HepG2 (cell line): Measurements from ENCODE around the gene SNPH. TPM values are rescaled to one million over a fixed set of nuclear protein-coding genes. Genes with fewer than 3 reads are reported as not detected.

Experiments used
- ATAC-seq: fragments of 200-7000 bp; cut with Tn5 transposase; 3 replicates; pipeline ENCODE4 v1.9.1; 2020; ENCODE audit warnings: mild to moderate bottlenecking, moderate library complexity
- BruUV-seq: library from RNA; stranded (reverse); fragments of 400-500 nt; replicated peaks from 2 replicates; lab custom pipeline; 2021; lab: Mats Ljungman, UMichigan
- CTCF ChIA-PET: fragments of 300-600 bp; formaldehyde crosslinking; extraction: SDS; loops from one replicate; lab custom pipeline; 2021; ENCODE audit warnings: low total read pairs, inconsistent platforms, low intra/inter-chr PET ratio; lab: Yijun Ruan, JAX
- POLR2A ChIA-PET: fragments of 350-600 bp; sonication (Branson Sonifier 250); formaldehyde crosslinking; loops from one replicate; lab custom pipeline; 2020; ENCODE audit warnings: antibody characterized with exemption, inconsistent platforms; lab: Yijun Ruan, JAX
- DNase-seq: peaks from one replicate; pipeline ENCODE4 v3.0.0-alpha.2; 2015; ENCODE audit warnings: low spot score
- FAIRE-seq: peaks from 3 replicates; lab custom pipeline; 2011; peaks lifted over from hg19 to GRCh38; lab: Jason Lieb, UNC
- H2AFZ ChIP-seq: one replicate; pipeline ENCODE4 v1.6.1; 2011; ENCODE audit warnings: low read length, inconsistent platforms
- H3K27ac ChIP-seq: fragments of 300-600 bp; 3 replicates; pipeline ENCODE4 v1.8.0; 2011; ENCODE audit warnings: mixed run types, mild to moderate bottlenecking, mixed read lengths, low read length, inconsistent platforms; ENCODE audit not compliant: insufficient read depth; ENCODE audit errors: extremely low read length
- H3K27me3 ChIP-seq, 2 experiments: fragments of 200-600 bp in 1 of 2; 2 replicates in 1 of 2; 3 replicates in 1 of 2; pipeline versions ENCODE4 v1.6.0 to v1.8.0; 2011; ENCODE audit warnings: low read length in 2 of 2, mild to moderate bottlenecking in 2 of 2, moderate library complexity in 2 of 2, inconsistent platforms in 1 of 2; ENCODE audit not compliant: insufficient read depth in 2 of 2, control insufficient read depth in 1 of 2
- H3K36me3 ChIP-seq, 2 experiments: fragments of 200-600 bp in 1 of 2; replicated peaks in 1 of 2; 2 replicates in 1 of 2; 3 replicates in 1 of 2; pipeline versions ENCODE4 v1.5.1 to v1.8.0; 2011; ENCODE audit warnings: low read length in 2 of 2, inconsistent platforms in 1 of 2; ENCODE audit not compliant: insufficient read depth in 2 of 2, control insufficient read depth in 1 of 2
- H3K4me1 ChIP-seq: 2 replicates; pipeline ENCODE4 v1.5.1; 2012; ENCODE audit warnings: low read length, inconsistent platforms; ENCODE audit not compliant: insufficient read depth
- H3K4me2 ChIP-seq: 2 replicates; pipeline ENCODE4 v1.6.0; 2011; ENCODE audit warnings: low read depth, low read length, inconsistent platforms
- H3K4me3 ChIP-seq, 3 experiments: fragments of 200-600 bp in 1 of 3; sonication (generic), shearing (Covaris generic) in 1 of 3; replicated peaks in 1 of 3; 2 replicates each; pipeline ENCODE4 v1.5.1; 2011 to 2016; ENCODE audit warnings: low read length in 3 of 3, inconsistent platforms in 2 of 3, low read depth in 2 of 3, mild to moderate bottlenecking in 2 of 3, control low read depth in 1 of 3, mixed read lengths in 1 of 3; ENCODE audit not compliant: insufficient read depth in 1 of 3
- H3K79me2 ChIP-seq: one replicate; pipeline ENCODE4 v1.6.1; 2011; ENCODE audit warnings: low read length, inconsistent platforms; ENCODE audit not compliant: insufficient read depth
- H3K9ac ChIP-seq: 2 replicates; pipeline ENCODE4 v1.6.0; 2011; ENCODE audit warnings: mild to moderate bottlenecking, low read depth, low read length, inconsistent platforms; ENCODE audit not compliant: insufficient read depth
- H3K9me3 ChIP-seq: 2 replicates; pipeline ENCODE4 v1.5.1; 2012; ENCODE audit warnings: mild to moderate bottlenecking, low read length
- H4K20me1 ChIP-seq: 2 replicates; pipeline ENCODE4 v1.6.0; 2011; ENCODE audit warnings: inconsistent platforms, mild to moderate bottlenecking, low read length, moderate library complexity; ENCODE audit not compliant: insufficient read depth
- ARID5B ChIP-seq: IDR thresholded peaks from 2 replicates; pipeline ENCODE4 v1.4.0; 2020; ENCODE audit warnings: mild to moderate bottlenecking, missing genetic modification reagents
- CCDC6 ChIP-seq: sonication (generic); formaldehyde crosslinking; IDR thresholded peaks from 2 replicates; pipeline ENCODE4 v1.8.1; 2022; ENCODE audit warnings: mild to moderate bottlenecking, missing genetic modification reagents, moderate library complexity
- HMGA1 ChIP-seq: sonication (generic); formaldehyde crosslinking; conservative IDR thresholded peaks from 2 replicates; pipeline ENCODE4 v1.4.0; 2020; ENCODE audit warnings: missing genetic modification reagents
- MAFF ChIP-seq: IDR thresholded peaks from 2 replicates; pipeline ENCODE4 v1.6.1; 2011; ENCODE audit warnings: low read depth, low read length, improper control_type of control experiment
- MAFK ChIP-seq, 2 experiments: IDR thresholded peaks in 1 of 2; conservative IDR thresholded peaks in 1 of 2; 2 replicates each; pipeline ENCODE4 v1.6.1; 2011; ENCODE audit warnings: improper control_type of control experiment in 2 of 2, low read length in 2 of 2
- MAX ChIP-seq: IDR thresholded peaks from 2 replicates; pipeline ENCODE4 v1.6.1; 2012; ENCODE audit warnings: inconsistent platforms
- MNT ChIP-seq: fragments of 450-650 bp; IDR thresholded peaks from 2 replicates; pipeline ENCODE4 v1.6.1; 2016
- NCOR1 ChIP-seq: fragments of 200-600 bp; sonication (generic); IDR thresholded peaks from 2 replicates; pipeline ENCODE4 v1.7.0; 2017; ENCODE audit warnings: antibody characterized with exemption, low read length, borderline replicate concordance
- SALL1 ChIP-seq: sonication (generic); formaldehyde crosslinking; IDR thresholded peaks from 2 replicates; pipeline ENCODE4 v1.8.0; 2022; ENCODE audit warnings: mild to moderate bottlenecking, missing genetic modification reagents
- SAP130 ChIP-seq: IDR thresholded peaks from 2 replicates; pipeline ENCODE4 v1.6.1; 2016; ENCODE audit warnings: low read depth
- SIN3B ChIP-seq: fragments of 150-350 bp; IDR thresholded peaks from 2 replicates; pipeline ENCODE4 v1.6.1; 2014; ENCODE audit warnings: low read length
- TBL1XR1 ChIP-seq: fragments of 150-350 bp; IDR thresholded peaks from 2 replicates; pipeline ENCODE4 v1.6.1; 2014; ENCODE audit warnings: borderline replicate concordance, low read length; ENCODE audit not compliant: partially characterized antibody
- ZNF264 ChIP-seq: sonication (generic); formaldehyde crosslinking; IDR thresholded peaks from 2 replicates; pipeline ENCODE4 v1.4.0; 2020; ENCODE audit warnings: missing genetic modification reagents
- ZNF354B ChIP-seq: sonication (generic); formaldehyde crosslinking; IDR thresholded peaks from 2 replicates; pipeline ENCODE4 v1.8.0; 2022; ENCODE audit warnings: mild to moderate bottlenecking, missing genetic modification reagents
- ZNF460 ChIP-seq: sonication (generic); formaldehyde crosslinking; IDR thresholded peaks from 2 replicates; pipeline ENCODE4 v1.5.1; 2020; ENCODE audit warnings: missing genetic modification reagents, mild to moderate bottlenecking, borderline replicate concordance
- ZNF572 ChIP-seq: sonication (generic); formaldehyde crosslinking; IDR thresholded peaks from 2 replicates; pipeline ENCODE4 v1.5.1; 2020; ENCODE audit warnings: mild to moderate bottlenecking, missing genetic modification reagents
- ZNF580 ChIP-seq: IDR thresholded peaks from 2 replicates; pipeline ENCODE4 v1.6.1; 2016; ENCODE audit warnings: low read depth, borderline replicate concordance
- ZNF879 ChIP-seq: sonication (generic); formaldehyde crosslinking; IDR thresholded peaks from 2 replicates; pipeline ENCODE4 v1.8.1; 2023; ENCODE audit warnings: missing genetic modification reagents
- WGBS: methylation state at CpG from one replicate; pipeline ENCODE4 v1.1.6; 2017; ENCODE audit warnings: low lambda C conversion rate; 5-methylcytosine and 5-hydroxymethylcytosine counted together
- in situ Hi-C: cut with HindIII; loops from 2 replicates; pipeline ENCODE4 v1.10.0; 2017; ENCODE audit warnings: low pct_unique_long_range_greater_than_20kb; ENCODE audit not compliant: extremely low pct_ligation_motif_present
- intact Hi-C: fragments of 100-400 bp; cut with micrococcal nuclease; formaldehyde crosslinking; loops from one replicate; pipeline ENCODE4 v1.10.0; 2022; ENCODE audit not compliant: unreplicated experiment
- polyA plus RNA-seq, 8 experiments: library from polyadenylated mRNA; depleted of rRNA in 3 of 8; stranded (reverse) in 7 of 8; unstranded in 1 of 8; fragments of >200 nt; fragmentation: Illumina TruSeq in 4 of 8; extraction: Trizol in 4 of 8; gene quantifications; 2 replicates each; pipeline versions ENCODE4 v1.2.1 to v1.2.3, GENCODE V29; 2011 to 2016; ENCODE audit warnings: low read depth in 4 of 8, missing spikeins in 1 of 8, mixed read lengths in 1 of 8; ENCODE audit not compliant: insufficient read depth in 1 of 8
- total RNA-seq, 5 experiments: library from RNA; depleted of rRNA; stranded (reverse); fragments of >200 nt; fragmentation: Illumina TruSeq; extraction: Trizol; gene quantifications; 2 replicates each; pipeline ENCODE4 v1.2.3, GENCODE V29; 2016; ENCODE audit warnings: low read depth in 1 of 5
- TF ChIP-seq, protein P1 (sequence below): fragments of 450-650 bp; IDR thresholded peaks from 2 replicates; pipeline ENCODE4 v1.6.1; 2017

The SNPH gene
- total and polyA plus RNA-seq, 2 of the 13 experiments (the other 11 are each of a cell fraction or from before 2014, with no cell fraction given): 0.09 TPM; not detected in 1

DNA sequence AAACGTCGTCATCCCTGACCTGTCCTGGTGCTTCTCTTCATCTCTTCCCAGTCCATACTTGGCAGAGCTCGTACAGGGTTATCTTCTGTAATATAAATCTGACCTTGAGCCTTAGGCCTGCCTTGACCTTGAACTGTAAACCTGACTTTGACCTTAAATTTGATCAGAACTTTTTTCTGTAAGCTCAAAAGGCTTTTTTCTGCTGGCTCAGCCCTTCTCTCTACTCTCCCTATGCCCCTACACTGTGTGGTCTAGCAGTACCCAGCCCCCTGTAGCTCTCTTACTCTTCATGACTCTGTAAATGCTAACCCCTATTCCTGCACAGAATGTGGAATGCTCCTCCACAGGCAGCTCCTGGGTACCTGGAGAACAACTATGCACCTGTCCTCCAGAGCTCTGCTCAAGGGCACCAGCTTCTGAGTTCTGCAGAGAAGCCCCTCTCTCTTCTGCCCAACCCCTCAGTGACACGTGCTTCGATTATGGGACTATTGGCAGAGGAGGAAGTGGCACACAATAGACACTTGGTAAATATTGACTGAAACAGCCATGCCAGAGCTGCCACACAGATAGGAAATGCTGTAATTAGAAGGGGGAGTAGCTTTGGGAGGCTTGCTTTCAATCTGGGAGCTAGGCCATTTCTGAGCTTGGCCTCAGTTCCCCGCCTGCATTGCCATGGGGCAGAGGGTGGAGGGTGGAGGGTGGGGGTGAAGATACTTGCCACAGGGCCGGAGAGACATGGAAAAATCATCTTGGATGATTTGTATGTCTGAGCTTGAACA lies 15.4 kb downstream of the SNPH start:
- Histone ChIP-seq H3K36me3 (no peaks in the 10 kb centered on the region), H3K4me2 (no peak overlapping the region), H4K20me1 (no peaks in the 10 kb centered on the region), H3K27ac (no peak overlapping the region), H3K9ac (no peak overlapping the region), H3K79me2 (no peaks in the 10 kb centered on the region), H3K9me3 (no peaks in the 10 kb centered on the region), H3K4me3 (no peak overlapping the region), H3K27me3 (peaks cover 9 to 57% of the 10 kb centered on the region in 2 experiments; a peak in 4 of 5 replicates), H2AFZ (no peak overlapping the region), H3K4me1 (no peaks in the 10 kb centered on the region)
- in situ Hi-C loops: no loop called here
- intact Hi-C loops: no loop called here
- DNase-seq (no peak), FAIRE-seq (no peak), ATAC-seq (no peak)
- CTCF ChIA-PET: no interaction called here
- no TSS peak for BruUV-seq
- POLR2A ChIA-PET: no interaction called here
- 9% methylated on average over 7 of the region's 7 CpGs for WGBS
- no peak for TF ChIP-seq SIN3B
- TF ChIP-seq MAFF: peak; percentile 55; the same call in 1 of the 2 replicates
- TF ChIP-seq MAX: no peak
- TF ChIP-seq SAP130: no peak
- no peak for TF ChIP-seq SALL1 (CRISPR knock-in tag)
- TF ChIP-seq NCOR1: no peak
- no peak for TF ChIP-seq ZNF572 (CRISPR knock-in tag)
- no peak for TF ChIP-seq MNT
- no peak for TF ChIP-seq ARID5B (CRISPR knock-in tag)
- no peak for TF ChIP-seq ZNF264 (CRISPR knock-in tag)
- no peak for TF ChIP-seq CCDC6 (CRISPR knock-in tag)
- TF ChIP-seq, protein P1, sequence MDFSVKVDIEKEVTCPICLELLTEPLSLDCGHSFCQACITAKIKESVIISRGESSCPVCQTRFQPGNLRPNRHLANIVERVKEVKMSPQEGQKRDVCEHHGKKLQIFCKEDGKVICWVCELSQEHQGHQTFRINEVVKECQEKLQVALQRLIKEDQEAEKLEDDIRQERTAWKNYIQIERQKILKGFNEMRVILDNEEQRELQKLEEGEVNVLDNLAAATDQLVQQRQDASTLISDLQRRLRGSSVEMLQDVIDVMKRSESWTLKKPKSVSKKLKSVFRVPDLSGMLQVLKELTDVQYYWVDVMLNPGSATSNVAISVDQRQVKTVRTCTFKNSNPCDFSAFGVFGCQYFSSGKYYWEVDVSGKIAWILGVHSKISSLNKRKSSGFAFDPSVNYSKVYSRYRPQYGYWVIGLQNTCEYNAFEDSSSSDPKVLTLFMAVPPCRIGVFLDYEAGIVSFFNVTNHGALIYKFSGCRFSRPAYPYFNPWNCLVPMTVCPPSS: no peak
- TF ChIP-seq ZNF460: no peak
- no peak for TF ChIP-seq ZNF879
- TF ChIP-seq ZNF354B (CRISPR knock-in tag): no peak
- TF ChIP-seq HMGA1: no peak
- TF ChIP-seq ZNF580 (CRISPR knock-in tag): no peak
- peak; percentile 13 for TF ChIP-seq TBL1XR1
- TF ChIP-seq MAFK (conservative IDR thresholded peaks at IDR 0.05 in 1 of 2, IDR thresholded peaks at IDR 0.05 in 1 of 2; ENCODE audit: low read length in 2 of 2): peak; percentile 51 to 65
